ENCODE results near the gene TTC12. TPM values are rescaled to one million over a fixed set of nuclear protein-coding genes. Genes with fewer than 3 reads are reported as not detected.

Gene TTC12
- total RNA-seq, 1 donor = 35.7 TPM

DNA sequence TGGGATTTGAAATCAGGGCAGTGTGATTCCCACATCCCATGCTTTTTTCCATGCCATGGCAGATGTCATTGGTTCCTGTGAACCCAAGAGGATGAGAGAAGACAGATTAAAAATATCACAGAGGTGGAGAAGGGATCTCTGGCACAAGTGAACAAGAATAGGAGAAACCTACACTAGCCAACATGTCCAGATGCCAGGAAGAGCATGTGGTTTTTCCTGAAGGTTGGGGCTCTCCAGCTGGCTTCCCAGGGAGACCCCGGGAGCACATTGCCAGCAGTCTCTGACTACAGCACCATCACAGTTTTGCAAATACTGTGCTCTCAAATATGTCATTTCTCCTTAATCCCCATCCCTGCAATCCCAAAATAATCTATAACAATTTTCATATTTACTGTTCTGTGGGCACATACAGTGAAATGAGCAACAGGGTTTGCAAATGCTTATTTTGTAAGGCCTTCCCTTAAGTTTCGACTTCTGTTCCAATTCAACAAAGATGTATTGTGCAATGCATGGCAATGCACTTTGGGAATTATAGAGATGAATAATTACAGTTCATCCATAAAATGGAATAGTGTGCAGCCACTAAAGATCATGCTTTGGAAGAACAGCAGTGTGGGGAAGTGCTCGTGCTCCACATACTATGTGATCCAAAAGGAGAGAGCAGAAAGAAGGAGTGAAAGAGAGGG lies 78.0 kb downstream of the TTC12 start:
- Histone ChIP-seq H3K4me1 (ENCODE audit: insufficient read depth, low read length) (no peaks in the 10 kb centered on the region), H3K4me3 (ENCODE audit: low read length) (no peak overlapping the region), H3K27me3 (ENCODE audit: insufficient read depth, low read length) (peaks cover 19% of the 10 kb centered on the region), H3K9me3 (ENCODE audit: low read depth, low read length) (no peaks in the 10 kb centered on the region)

DNA sequence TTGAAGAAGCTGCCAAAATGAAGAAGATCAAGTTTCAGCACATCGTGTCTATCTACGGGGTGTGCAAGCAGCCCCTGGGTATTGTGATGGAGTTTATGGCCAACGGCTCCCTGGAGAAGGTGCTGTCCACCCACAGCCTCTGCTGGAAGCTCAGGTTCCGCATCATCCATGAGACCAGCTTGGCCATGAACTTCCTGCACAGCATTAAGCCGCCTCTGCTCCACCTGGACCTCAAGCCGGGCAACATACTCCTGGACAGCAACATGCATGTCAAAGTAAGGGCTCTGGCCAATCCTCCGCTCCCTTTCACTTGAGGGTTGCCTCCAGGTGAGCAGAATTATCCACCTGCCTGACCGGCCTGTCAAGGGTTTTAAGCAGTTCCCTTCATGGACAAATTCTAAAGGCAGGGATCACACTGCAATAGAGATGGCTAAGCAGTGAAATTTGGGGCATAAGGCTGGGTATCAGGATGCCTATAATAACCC lies 79.2 kb downstream of the TTC12 start:
- Histone ChIP-seq H3K27me3 (ENCODE audit: insufficient read depth, low read length) (peaks cover 9% of the 10 kb centered on the region), H3K4me1 (ENCODE audit: insufficient read depth, low read length) (no peaks in the 10 kb centered on the region), H3K9me3 (ENCODE audit: low read depth, low read length) (no peaks in the 10 kb centered on the region), H3K4me3 (ENCODE audit: low read length) (no peak overlapping the region)

DNA sequence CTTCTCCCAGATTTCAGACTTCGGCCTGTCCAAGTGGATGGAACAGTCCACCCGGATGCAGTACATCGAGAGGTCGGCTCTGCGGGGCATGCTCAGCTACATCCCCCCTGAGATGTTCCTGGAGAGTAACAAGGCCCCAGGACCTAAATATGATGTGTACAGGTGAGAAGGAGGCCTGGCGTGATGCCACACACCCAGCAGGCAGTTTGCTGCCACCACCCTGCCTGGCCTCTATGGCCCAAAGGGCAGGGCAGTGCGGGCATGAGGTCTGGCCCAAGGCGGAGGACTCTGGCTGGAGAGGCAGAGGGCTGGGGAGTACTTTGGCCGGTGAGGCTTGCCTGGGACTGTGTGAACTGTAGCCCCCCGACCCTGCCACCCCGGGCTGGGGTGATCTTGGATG lies 80.5 kb downstream of the TTC12 start:
- Histone ChIP-seq H3K4me3 (ENCODE audit: low read length) (no peak overlapping the region), H3K4me1 (ENCODE audit: insufficient read depth, low read length) (no peaks in the 10 kb centered on the region), H3K9me3 (ENCODE audit: low read depth, low read length) (no peaks in the 10 kb centered on the region), H3K27me3 (ENCODE audit: insufficient read depth, low read length) (peaks cover 3% of the 10 kb centered on the region)

DNA sequence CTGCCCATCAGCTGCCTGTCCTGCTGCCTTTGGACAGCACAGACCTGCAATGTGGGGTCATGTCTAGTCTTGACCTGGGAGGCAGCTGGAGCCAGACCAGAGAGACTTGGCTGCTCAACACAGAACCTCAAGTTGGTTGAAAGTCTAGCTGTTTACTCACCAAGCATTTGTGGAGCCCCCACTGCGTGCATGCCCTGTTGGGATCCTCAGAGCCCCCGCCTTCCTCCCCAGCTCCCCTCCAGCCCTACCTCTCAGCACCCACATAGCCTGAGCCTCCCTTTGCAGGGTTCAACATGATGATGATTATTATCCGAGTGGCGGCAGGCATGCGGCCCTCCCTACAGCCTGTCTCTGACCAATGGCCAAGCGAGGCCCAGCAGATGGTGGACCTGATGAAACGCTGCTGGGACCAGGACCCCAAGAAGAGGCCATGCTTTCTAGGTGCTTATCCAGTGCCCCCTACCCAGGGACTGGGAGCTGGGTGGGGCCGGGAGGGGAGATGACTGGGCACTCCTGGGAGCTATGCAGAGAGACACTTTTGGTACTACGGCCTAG lies 81.5 kb downstream of the TTC12 start:
- Histone ChIP-seq H3K4me3 (ENCODE audit: low read length) (no peak overlapping the region), H3K27me3 (ENCODE audit: insufficient read depth, low read length) (no peaks in the 10 kb centered on the region), H3K4me1 (ENCODE audit: insufficient read depth, low read length) (no peaks in the 10 kb centered on the region), H3K9me3 (ENCODE audit: low read depth, low read length) (no peaks in the 10 kb centered on the region)

DNA sequence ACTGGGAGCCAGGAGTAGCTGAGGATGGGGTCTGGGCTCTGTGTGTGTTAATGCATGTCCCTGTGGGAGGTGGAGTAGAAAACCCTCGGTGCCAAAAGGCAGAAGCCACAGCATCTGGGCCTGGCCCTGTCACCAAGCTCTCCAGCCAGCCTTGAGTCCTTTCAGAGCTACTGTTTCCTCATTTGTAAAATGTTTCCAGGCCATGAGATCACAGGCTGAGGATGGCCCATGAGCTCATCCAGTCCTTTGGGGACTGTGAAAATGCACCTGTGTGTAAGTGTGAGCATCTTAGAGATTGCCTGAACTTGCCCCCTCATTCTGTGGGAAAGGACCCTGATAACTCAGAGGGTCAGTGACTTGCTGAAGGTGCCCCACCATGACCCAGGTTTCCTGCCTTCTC lies 82.3 kb downstream of the TTC12 start:
- Histone ChIP-seq H3K9me3 (ENCODE audit: low read depth, low read length) (no peaks in the 10 kb centered on the region), H3K4me3 (ENCODE audit: low read length) (no peak overlapping the region), H3K4me1 (ENCODE audit: insufficient read depth, low read length) (no peaks in the 10 kb centered on the region), H3K27me3 (ENCODE audit: insufficient read depth, low read length) (no peaks in the 10 kb centered on the region)

DNA sequence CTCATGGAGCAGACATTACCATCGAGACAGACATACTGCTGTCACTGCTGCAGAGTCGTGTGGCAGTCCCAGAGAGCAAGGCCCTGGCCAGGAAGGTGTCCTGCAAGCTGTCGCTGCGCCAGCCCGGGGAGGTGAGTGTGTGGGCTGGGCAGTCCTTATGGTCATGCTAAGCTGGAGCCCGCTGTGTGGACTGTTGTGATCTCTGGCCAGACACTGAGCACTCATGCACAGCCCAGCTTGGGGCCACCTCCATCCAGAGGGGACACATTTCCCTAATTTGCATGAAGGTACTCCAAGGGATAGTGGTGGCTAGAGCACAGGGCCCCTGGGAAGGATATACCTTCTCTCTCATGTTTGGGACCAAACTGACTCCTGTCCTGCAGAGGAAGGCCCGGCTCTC lies 82.8 kb downstream of the TTC12 start:
- Histone ChIP-seq H3K27me3 (ENCODE audit: insufficient read depth, low read length) (no peaks in the 10 kb centered on the region), H3K4me3 (ENCODE audit: low read length) (no peak overlapping the region), H3K9me3 (ENCODE audit: low read depth, low read length) (no peaks in the 10 kb centered on the region)

DNA sequence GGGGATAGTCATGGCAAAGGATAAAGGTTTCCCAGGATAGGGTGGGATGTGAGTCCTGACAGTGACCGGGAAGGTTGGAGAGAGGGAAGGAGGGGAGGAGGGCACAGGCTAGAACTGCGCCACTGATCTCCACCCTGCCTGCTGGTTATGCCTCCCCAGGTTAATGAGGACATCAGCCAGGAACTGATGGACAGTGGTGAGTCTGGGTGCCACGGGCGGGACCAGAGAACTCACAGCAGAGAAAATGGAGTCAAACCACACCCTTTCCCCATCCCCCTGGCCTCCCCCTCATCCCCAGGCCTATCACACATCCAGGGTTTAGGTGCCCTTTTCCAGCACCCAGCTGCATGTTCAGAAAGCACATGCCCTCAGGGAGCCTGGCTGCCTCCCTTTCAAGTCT lies 83.4 kb downstream of the TTC12 start:
- H3K4me3 ChIP-seq (ENCODE audit: low read length) = no peak overlapping the region

More for the DNA sequence above, 82.8 kb downstream of the TTC12 start:
- no peaks in the 10 kb centered on the region for H3K4me1 ChIP-seq (ENCODE audit: insufficient read depth, low read length)

DNA sequence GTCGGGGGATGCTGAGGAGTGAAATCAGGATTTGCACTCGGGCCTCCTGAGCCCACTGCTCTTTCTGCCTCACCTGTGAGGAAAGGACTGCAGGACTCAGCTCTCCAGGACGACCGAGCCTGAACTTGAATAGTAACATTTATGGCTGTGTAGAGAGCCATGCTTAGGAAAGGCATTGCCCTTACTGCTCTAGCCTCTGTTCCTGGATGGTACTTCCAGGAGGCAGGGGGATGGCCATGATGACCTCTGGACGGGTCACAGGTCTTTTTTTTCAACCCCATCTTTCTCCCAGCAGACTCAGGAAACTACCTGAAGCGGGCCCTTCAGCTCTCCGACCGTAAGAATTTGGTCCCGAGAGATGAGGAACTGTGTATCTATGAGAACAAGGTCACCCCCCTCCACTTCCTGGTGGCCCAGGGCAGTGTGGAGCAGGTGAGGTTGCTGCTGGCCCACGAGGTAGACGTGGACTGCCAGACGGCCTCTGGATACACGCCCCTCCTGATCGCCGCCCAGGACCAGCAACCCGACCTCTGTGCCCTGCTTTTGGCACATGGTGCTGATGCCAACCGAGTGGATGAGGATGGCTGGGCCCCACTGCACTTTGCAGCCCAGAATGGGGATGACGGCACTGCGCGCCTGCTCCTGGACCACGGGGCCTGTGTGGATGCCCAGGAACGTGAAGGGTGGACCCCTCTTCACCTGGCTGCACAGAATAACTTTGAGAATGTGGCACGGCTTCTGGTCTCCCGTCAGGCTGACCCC lies 84.5 kb downstream of the TTC12 start:
- no peak overlapping the region for H3K4me3 ChIP-seq (ENCODE audit: low read length)
- no peaks in the 10 kb centered on the region for H3K27me3 ChIP-seq (ENCODE audit: insufficient read depth, low read length)
- H3K9me3 ChIP-seq (ENCODE audit: low read depth, low read length) = no peaks in the 10 kb centered on the region
- H3K4me1 ChIP-seq (ENCODE audit: insufficient read depth, low read length) = no peaks in the 10 kb centered on the region

More for the DNA sequence above, 83.4 kb downstream of the TTC12 start:
- H3K27me3 ChIP-seq (ENCODE audit: insufficient read depth, low read length) = no peaks in the 10 kb centered on the region
- no peaks in the 10 kb centered on the region for H3K9me3 ChIP-seq (ENCODE audit: low read depth, low read length)
- H3K4me1 ChIP-seq (ENCODE audit: insufficient read depth, low read length) = no peaks in the 10 kb centered on the region

DNA sequence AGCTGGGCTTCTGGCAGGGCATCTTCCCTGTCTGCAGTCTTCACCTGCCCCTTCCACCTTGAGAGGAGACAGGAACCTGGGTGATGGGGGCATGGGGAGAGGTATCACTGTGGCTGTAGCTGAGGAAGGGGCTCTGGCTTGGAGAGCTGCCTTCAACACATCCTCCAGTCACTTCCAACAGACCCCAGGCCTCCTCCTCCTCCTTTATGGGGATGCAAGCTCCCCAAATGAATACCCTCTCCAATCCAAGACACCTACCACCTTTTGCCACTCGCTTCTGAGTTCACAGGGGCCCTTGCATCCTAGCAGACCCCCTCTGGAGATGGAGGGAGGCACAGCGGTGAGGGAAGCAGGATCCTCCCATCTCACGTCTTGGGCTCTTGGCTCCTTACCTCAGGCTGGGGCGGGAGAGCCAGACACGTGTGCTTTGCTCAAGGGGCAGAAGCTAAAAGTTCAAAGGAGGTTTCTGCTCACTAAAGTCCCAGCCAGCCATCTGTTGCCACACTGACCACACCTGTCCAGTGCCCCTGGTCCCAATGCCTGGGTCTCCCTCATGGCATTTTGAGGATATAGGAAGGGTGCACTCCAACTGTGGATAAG lies 86.3 kb downstream of the TTC12 start:
- Histone ChIP-seq H3K4me1 (ENCODE audit: insufficient read depth, low read length) (no peaks in the 10 kb centered on the region), H3K4me3 (ENCODE audit: low read length) (no peak overlapping the region), H3K27me3 (ENCODE audit: insufficient read depth, low read length) (no peaks in the 10 kb centered on the region), H3K9me3 (ENCODE audit: low read depth, low read length) (no peaks in the 10 kb centered on the region)

DNA sequence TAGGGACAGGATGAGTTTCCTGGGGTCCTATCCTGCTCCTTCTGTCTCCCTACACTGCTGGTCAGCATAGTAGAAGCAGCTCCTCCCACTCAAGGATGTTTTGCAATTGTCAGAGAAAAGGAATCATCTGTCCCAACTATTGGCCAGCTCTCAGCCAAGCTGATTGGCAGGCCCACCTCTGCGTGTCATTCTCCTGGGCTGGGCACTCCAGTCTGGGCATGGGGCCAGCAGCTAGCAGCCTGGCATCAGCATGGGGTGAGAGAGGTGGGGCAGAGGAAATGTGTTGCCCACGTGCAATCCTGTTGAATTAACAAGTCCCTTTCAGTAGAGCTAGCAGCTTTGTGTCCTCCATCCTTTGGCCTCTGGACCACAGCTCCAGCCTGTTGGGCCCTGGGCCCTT lies 87.3 kb downstream of the TTC12 start:
- Histone ChIP-seq H3K27me3 (ENCODE audit: insufficient read depth, low read length) (no peaks in the 10 kb centered on the region), H3K4me3 (ENCODE audit: low read length) (no peak overlapping the region), H3K9me3 (ENCODE audit: low read depth, low read length) (no peaks in the 10 kb centered on the region), H3K4me1 (ENCODE audit: insufficient read depth, low read length) (no peaks in the 10 kb centered on the region)

DNA sequence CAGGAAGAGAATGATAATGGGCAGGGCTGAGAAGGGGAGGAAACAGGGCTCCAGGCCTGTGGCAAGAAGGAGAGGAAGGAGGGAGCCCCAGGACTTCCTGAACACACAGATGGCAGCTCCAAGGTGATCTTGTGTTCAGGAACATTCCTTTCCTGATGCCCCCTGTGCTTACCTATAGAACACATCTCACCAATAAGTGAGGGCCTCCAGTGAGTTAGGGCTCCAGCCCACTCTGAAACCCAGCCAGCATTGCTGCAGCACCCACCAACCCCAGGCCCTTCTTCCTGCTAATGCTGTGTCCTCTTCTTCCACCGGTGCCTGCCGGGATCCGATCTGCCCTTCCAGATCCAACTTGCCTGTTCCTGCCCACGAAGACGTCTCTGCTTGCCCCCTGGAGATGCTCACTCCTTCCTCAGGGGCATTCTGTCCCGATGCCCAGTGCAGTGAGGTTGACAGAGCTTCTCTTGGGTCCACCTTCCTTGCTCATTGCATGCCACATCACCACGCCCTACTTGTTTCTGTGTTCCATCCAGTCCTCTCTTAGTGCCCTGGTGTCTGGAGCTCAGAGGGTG lies 90.6 kb downstream of the TTC12 start:
- no peaks in the 10 kb centered on the region for H3K9me3 ChIP-seq (ENCODE audit: low read depth, low read length)
- no peak overlapping the region for H3K4me3 ChIP-seq (ENCODE audit: low read length)
- no peaks in the 10 kb centered on the region for H3K4me1 ChIP-seq (ENCODE audit: insufficient read depth, low read length)
- H3K27me3 ChIP-seq (ENCODE audit: insufficient read depth, low read length) = no peaks in the 10 kb centered on the region

DNA sequence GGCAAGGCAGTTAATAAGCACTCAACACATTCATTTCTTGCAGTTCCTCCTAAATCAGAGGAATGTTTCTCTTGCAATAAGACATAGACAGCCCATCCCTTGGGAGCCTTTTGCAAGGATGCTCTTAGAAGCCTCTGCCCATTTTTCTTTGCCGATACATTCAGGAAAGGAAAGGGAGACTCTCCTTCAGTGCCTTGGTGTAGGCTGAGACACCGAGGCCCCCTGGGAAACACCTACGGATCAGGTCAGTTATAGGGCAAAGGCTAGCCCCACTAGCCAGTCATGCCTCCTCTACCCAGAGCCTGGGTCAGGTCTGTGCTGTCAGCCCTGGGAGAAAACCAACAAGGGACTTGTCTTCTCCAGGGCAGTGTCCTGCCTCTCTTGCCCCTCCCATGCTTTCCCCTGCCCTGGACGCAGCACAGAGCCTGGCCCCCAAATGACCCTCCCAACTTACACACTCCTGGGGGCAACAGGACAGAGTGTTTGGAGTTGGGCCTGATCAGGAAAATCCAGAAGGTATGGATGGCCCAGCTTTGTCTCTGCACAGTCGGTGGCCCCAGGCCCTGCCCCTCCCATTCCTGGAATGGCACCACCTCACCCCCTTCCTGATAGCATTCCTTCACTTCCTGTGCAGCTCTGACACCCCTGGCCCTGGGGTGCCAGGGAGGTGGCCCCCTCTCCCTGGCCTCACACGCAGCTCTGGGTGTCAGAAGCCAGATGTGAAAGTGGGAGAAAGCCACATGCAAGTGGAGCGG lies 91.5 kb downstream of the TTC12 start:
- Histone ChIP-seq H3K9me3 (ENCODE audit: low read depth, low read length) (no peaks in the 10 kb centered on the region), H3K4me3 (ENCODE audit: low read length) (no peak overlapping the region), H3K27me3 (ENCODE audit: insufficient read depth, low read length) (no peaks in the 10 kb centered on the region), H3K4me1 (ENCODE audit: insufficient read depth, low read length) (no peaks in the 10 kb centered on the region)

DNA sequence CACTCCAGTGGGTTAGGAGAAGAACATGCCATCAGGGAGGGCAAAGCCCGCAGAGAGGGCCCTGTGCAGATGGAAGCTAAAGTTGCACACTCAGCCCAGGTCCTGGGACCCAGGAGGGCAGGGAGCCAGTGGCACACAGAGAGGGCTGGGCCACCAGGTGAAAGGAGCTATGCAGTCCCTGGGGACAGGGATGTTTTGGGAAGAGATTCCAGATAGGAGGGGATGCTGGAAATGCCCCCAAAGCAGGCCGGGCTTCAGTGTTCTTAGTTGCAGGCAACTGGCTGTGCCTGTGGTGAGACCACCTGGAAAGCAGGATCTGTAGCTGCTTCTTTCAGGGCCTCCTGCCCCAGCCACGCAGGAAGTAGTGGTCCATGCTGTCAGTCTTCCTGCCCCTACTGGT lies 92.8 kb downstream of the TTC12 start:
- Histone ChIP-seq H3K4me3 (ENCODE audit: low read length) (no peak overlapping the region), H3K27me3 (ENCODE audit: insufficient read depth, low read length) (no peaks in the 10 kb centered on the region), H3K9me3 (ENCODE audit: low read depth, low read length) (no peaks in the 10 kb centered on the region), H3K4me1 (ENCODE audit: insufficient read depth, low read length) (no peaks in the 10 kb centered on the region)

DNA sequence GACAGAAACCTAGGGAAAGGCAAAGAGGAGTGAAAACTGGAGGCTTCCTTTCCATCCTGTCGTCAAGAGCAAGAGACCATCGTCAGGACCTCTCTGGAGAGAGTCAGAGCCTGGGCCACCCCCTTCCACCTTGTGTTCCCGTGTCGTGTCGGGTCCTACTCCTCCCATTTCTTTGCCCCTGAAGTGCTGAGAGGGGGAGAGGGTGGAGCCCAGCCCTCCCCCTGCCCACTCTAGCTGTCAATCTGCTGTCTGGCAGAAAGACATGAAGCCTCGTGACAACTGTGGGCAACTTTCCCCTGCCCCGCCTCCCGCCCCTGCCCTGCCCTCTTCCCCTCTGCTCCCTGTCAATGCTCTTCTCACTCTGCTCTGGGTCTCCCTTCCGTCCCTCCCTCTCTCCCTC lies 93.8 kb downstream of the TTC12 start:
- H3K9me3 ChIP-seq (ENCODE audit: low read depth, low read length) = no peaks in the 10 kb centered on the region
- H3K4me1 ChIP-seq (ENCODE audit: insufficient read depth, low read length) = no peaks in the 10 kb centered on the region
- no peaks in the 10 kb centered on the region for H3K27me3 ChIP-seq (ENCODE audit: insufficient read depth, low read length)
- H3K4me3 ChIP-seq (ENCODE audit: low read length) = no peak overlapping the region

All from mononuclear cell (primary cell).